Trophoblast cell (in vitro differentiated cells and primary cell): ENCODE results near the gene EPHA4.

Experiments used
- DNase-seq, 2 donors: peaks; one replicate each; pipeline ENCODE4 v3.0.0-alpha.2; 2016
- H2AFZ ChIP-seq: 2 replicates; pipeline ENCODE4 v1.6.1; 2013; ENCODE audit warnings: low read length, moderate library complexity, mild to moderate bottlenecking; ENCODE audit not compliant: insufficient read depth, poor library complexity
- H2AK5ac ChIP-seq: 2 replicates; pipeline ENCODE4 v1.6.1; 2013; ENCODE audit warnings: mild to moderate bottlenecking, low read length
- H2BK120ac ChIP-seq: 2 replicates; pipeline ENCODE4 v1.6.1; 2013; ENCODE audit warnings: low read length, mild to moderate bottlenecking, moderate library complexity; ENCODE audit not compliant: insufficient read depth, poor library complexity
- H2BK12ac ChIP-seq: 2 replicates; pipeline ENCODE4 v1.6.1; 2013; ENCODE audit warnings: mild to moderate bottlenecking, low read length, moderate library complexity
- H2BK5ac ChIP-seq: 2 replicates; pipeline ENCODE4 v1.6.1; 2013; ENCODE audit warnings: low read length, low read depth, moderate library complexity, mild to moderate bottlenecking; ENCODE audit not compliant: poor library complexity
- H3K14ac ChIP-seq: 2 replicates; pipeline ENCODE4 v1.6.1; 2013; ENCODE audit warnings: mild to moderate bottlenecking, low read length
- H3K18ac ChIP-seq: 2 replicates; pipeline ENCODE4 v1.6.1; 2013; ENCODE audit warnings: mild to moderate bottlenecking, low read length
- H3K23ac ChIP-seq: 2 replicates; pipeline ENCODE4 v1.6.1; 2013; ENCODE audit warnings: low read length
- H3K27ac ChIP-seq: 2 replicates; pipeline ENCODE4 v1.5.1; 2013; ENCODE audit warnings: low read depth, mild to moderate bottlenecking, inconsistent platforms, low read length, moderate library complexity
- H3K27me3 ChIP-seq: 2 replicates; pipeline ENCODE4 v1.6.1; 2013; ENCODE audit warnings: inconsistent platforms, mild to moderate bottlenecking, low read length, moderate library complexity; ENCODE audit not compliant: insufficient read depth
- H3K36me3 ChIP-seq, 2 experiments: 1 replicate in 1 of 2; 2 replicates in 1 of 2; pipeline ENCODE4 v1.6.1; 2013; ENCODE audit warnings: low read length in 2 of 2, mild to moderate bottlenecking in 2 of 2, moderate library complexity in 1 of 2; ENCODE audit not compliant: insufficient read depth in 2 of 2, control insufficient read depth in 1 of 2
- H3K4ac ChIP-seq: 2 replicates; pipeline ENCODE4 v1.6.1; 2013; ENCODE audit warnings: low read depth, mild to moderate bottlenecking, low read length, moderate library complexity
- H3K4me1 ChIP-seq, 2 experiments: 1 replicate in 1 of 2; 2 replicates in 1 of 2; pipeline ENCODE4 v1.6.1; 2013; ENCODE audit warnings: low read length in 2 of 2, mild to moderate bottlenecking in 2 of 2, moderate library complexity in 1 of 2; ENCODE audit not compliant: insufficient read depth in 2 of 2, control insufficient read depth in 1 of 2
- H3K4me2 ChIP-seq: 2 replicates; pipeline ENCODE4 v1.6.1; 2013; ENCODE audit warnings: inconsistent platforms, mild to moderate bottlenecking, low read length, moderate library complexity
- H3K4me3 ChIP-seq: 2 replicates; pipeline ENCODE4 v1.5.1; 2013; ENCODE audit warnings: mild to moderate bottlenecking, low read depth, low read length, inconsistent platforms
- H3K79me1 ChIP-seq: one replicate; pipeline ENCODE4 v1.6.1; 2013; ENCODE audit warnings: low read length
- H3K79me2 ChIP-seq: 2 replicates; pipeline ENCODE4 v1.6.1; 2013; ENCODE audit warnings: low read length, mild to moderate bottlenecking; ENCODE audit not compliant: control insufficient read depth, insufficient read depth, poor library complexity
- H3K9ac ChIP-seq: 2 replicates; pipeline ENCODE4 v1.6.1; 2013; ENCODE audit warnings: mild to moderate bottlenecking, low read length
- H3K9me3 ChIP-seq: 2 replicates; pipeline ENCODE4 v1.6.1; 2013; ENCODE audit warnings: low read depth, mild to moderate bottlenecking, control low read depth, inconsistent platforms, low read length; ENCODE audit not compliant: insufficient read depth
- H4K12ac ChIP-seq: 2 replicates; pipeline ENCODE4 v1.6.1; 2013; ENCODE audit warnings: low read depth, mild to moderate bottlenecking, low read length, moderate library complexity
- H4K8ac ChIP-seq: 2 replicates; pipeline ENCODE4 v1.6.1; 2013; ENCODE audit warnings: low read depth, mild to moderate bottlenecking, low read length, moderate library complexity
- H4K91ac ChIP-seq: one replicate; pipeline ENCODE4 v1.6.1; 2013; ENCODE audit warnings: low read depth, mild to moderate bottlenecking, low read length, moderate library complexity
- WGBS: extraction: QIAGEN DNeasy Blood & Tissue Kit; methylation state at CpG from one replicate; pipeline ENCODE4 v1.1.7; 2013; ENCODE audit warnings: missing lambda C conversion rate; ENCODE audit not compliant: insufficient read length, insufficient coverage; ENCODE audit errors: extremely low coverage; 5-methylcytosine and 5-hydroxymethylcytosine counted together

EPHA4 gene

GRCh38 chr2:221473451-221473850 is 98.7 kb downstream of the EPHA4 start:
- Histone ChIP-seq H2AFZ (no peak overlapping the region), H2BK5ac (no peak overlapping the region), H3K23ac (no peak overlapping the region), H3K4me3 (no peak overlapping the region), H3K4ac (no peak overlapping the region), H3K4me2 (no peak overlapping the region), H2AK5ac (no peak overlapping the region), H3K27me3 (no peaks in the 10 kb centered on the region), H3K9me3 (no peaks in the 10 kb centered on the region), H3K4me1 (no peaks in the 10 kb centered on the region), H3K79me2 (no peaks in the 10 kb centered on the region), H3K9ac (no peak overlapping the region), H3K14ac (no peak overlapping the region), H4K8ac (no peak overlapping the region), H3K36me3 (no peaks in the 10 kb centered on the region), H3K79me1 (no peaks in the 10 kb centered on the region), H2BK12ac (no peak overlapping the region), H3K18ac (no peak overlapping the region), H4K12ac (no peak overlapping the region), H2BK120ac (no peak overlapping the region), H3K27ac (no peak overlapping the region), H4K91ac (no peak overlapping the region)
- no peak for DNase-seq

DNA sequence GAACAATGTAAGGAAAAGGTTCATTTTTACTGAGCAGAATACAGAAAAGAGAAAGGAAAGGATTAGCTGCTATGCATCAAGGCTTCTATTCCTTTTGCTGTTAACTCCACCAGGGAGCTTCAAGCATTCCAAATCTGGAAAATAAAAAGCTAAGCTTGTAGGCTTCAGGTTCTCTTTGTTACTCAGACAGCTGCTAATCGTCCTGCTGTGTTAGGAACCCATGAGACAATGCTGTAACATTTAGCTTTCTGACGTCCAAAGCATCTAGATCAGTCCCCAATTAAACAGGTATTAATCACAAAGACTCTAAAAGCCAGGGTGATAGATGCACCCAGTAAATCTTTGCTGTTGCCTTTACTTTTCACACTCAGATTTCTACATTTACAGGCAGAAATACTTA is 103.8 kb downstream of the EPHA4 start:
- H4K12ac ChIP-seq = no peak overlapping the region
- no peaks in the 10 kb centered on the region for H3K4me1 ChIP-seq
- no peak overlapping the region for H2BK12ac ChIP-seq
- no peak overlapping the region for H3K4me3 ChIP-seq
- H3K4ac ChIP-seq = no peak overlapping the region
- WGBS = no CpG with 5 or more reads among the region's 2 CpGs
- no peaks in the 10 kb centered on the region for H3K9me3 ChIP-seq
- H2BK5ac ChIP-seq = no peak overlapping the region
- H3K79me2 ChIP-seq = no peaks in the 10 kb centered on the region
- no peak overlapping the region for H3K23ac ChIP-seq
- H3K4me2 ChIP-seq = no peak overlapping the region
- H3K27ac ChIP-seq = no peak overlapping the region
- no peak for DNase-seq
- no peak overlapping the region for H2AFZ ChIP-seq
- H2AK5ac ChIP-seq = no peak overlapping the region
- no peaks in the 10 kb centered on the region for H3K79me1 ChIP-seq
- no peak overlapping the region for H3K14ac ChIP-seq
- no peak overlapping the region for H3K18ac ChIP-seq
- H3K36me3 ChIP-seq = no peaks in the 10 kb centered on the region
- H3K27me3 ChIP-seq = no peaks in the 10 kb centered on the region
- no peak overlapping the region for H4K91ac ChIP-seq
- no peak overlapping the region for H3K9ac ChIP-seq
- no peak overlapping the region for H2BK120ac ChIP-seq
- H4K8ac ChIP-seq = no peak overlapping the region

- no peaks in the 10 kb centered on the region for H3K27me3 ChIP-seq
- no peak overlapping the region for H3K27ac ChIP-seq
Observed at GRCh38 chr2:221467610-221468009, 104.5 kb downstream of the EPHA4 start.

DNA sequence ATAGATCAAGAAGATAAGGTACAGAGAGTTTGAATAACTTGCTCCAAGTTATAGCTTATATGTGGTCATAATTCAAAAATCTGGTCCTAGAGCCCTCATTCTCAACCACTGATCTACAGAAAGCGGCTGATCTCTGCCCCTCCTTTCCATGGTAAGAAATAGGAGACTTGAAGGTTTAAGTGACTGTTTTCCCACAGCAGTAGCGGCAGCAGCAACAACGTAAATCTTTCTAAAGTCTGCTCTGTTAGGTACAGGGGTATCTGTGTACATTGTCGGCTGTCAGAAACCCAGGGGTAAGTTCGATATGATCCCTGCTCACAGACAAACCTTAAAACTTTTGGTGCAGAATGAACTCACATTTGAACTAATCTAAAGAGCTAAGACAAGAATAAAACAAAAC is 105.4 kb downstream of the EPHA4 start:
- no CpG with 5 or more reads among the region's 5 CpGs for WGBS
- Histone ChIP-seq H2AFZ (no peak overlapping the region), H2BK5ac (no peak overlapping the region), H3K79me2 (no peaks in the 10 kb centered on the region), H3K9ac (no peak overlapping the region), H3K27ac (no peak overlapping the region), H3K36me3 (no peaks in the 10 kb centered on the region), H3K18ac (no peak overlapping the region), H3K27me3 (no peaks in the 10 kb centered on the region), H4K12ac (no peak overlapping the region), H4K91ac (no peak overlapping the region), H3K4me2 (no peak overlapping the region), H2BK12ac (no peak overlapping the region), H3K79me1 (no peaks in the 10 kb centered on the region), H3K4me1 (no peaks in the 10 kb centered on the region), H3K4ac (no peak overlapping the region), H2AK5ac (no peak overlapping the region), H3K14ac (no peak overlapping the region), H3K23ac (no peak overlapping the region), H2BK120ac (no peak overlapping the region), H3K4me3 (no peak overlapping the region), H4K8ac (no peak overlapping the region), H3K9me3 (no peaks in the 10 kb centered on the region)
- DNase-seq = no peak

More at GRCh38 chr2:221467610-221468009, 104.5 kb downstream of the EPHA4 start:
- Histone ChIP-seq H3K4me2 (no peak overlapping the region), H2AFZ (no peak overlapping the region), H2BK5ac (no peak overlapping the region), H3K4me1 (no peaks in the 10 kb centered on the region), H3K4ac (no peak overlapping the region), H3K4me3 (no peak overlapping the region), H2BK12ac (no peak overlapping the region), H3K9ac (no peak overlapping the region), H3K23ac (no peak overlapping the region), H3K79me2 (no peaks in the 10 kb centered on the region), H4K8ac (no peak overlapping the region), H2BK120ac (no peak overlapping the region), H4K91ac (no peak overlapping the region), H3K36me3 (no peaks in the 10 kb centered on the region), H3K14ac (no peak overlapping the region), H3K9me3 (no peaks in the 10 kb centered on the region), H4K12ac (no peak overlapping the region), H2AK5ac (no peak overlapping the region), H3K18ac (no peak overlapping the region), H3K79me1 (no peaks in the 10 kb centered on the region)
- no CpG with 5 or more reads among the region's 2 CpGs for WGBS
- no peak for DNase-seq
